Measurements from ENCODE around the gene BCL11B.

GRCh38 chr14:99181241-99181640, 90.8 kb downstream of the BCL11B start:
- no peak for TF ChIP-seq CTCF (IDR thresholded peaks at IDR 0.05)
- TF ChIP-seq POLR2A (IDR thresholded peaks at IDR 0.05) = no peak

Data from Peyer's patch (tissue), 4 donors.